Panc1 (cell line): ENCODE data around the gene DGCR8. TPM values are rescaled to one million over a fixed set of nuclear protein-coding genes. Genes with fewer than 3 reads are reported as not detected.
A peak's percentile ranks its signal among the peaks of the same experiment; 100 is the strongest.

Experiments
- ATAC-seq: fragments of 200-7000 bp; cut with Tn5 transposase; 2 replicates; pipeline ENCODE4 v1.9.1; 2020; ENCODE audit warnings: mild to moderate bottlenecking, moderate library complexity
- BruUV-seq: library from RNA; stranded (reverse); fragments of 400-500 nt; replicated peaks from 2 replicates; lab custom pipeline; 2021; lab: Mats Ljungman, UMichigan
- CTCF ChIA-PET: fragments of 300-600 bp; sonication (Branson Sonifier 250); formaldehyde crosslinking; loops from one replicate; lab custom pipeline; 2022; ENCODE audit warnings: antibody characterized with exemption; lab: Charles Lee
- POLR2A ChIA-PET: fragments of 300-600 bp; sonication (Branson Sonifier 250); formaldehyde crosslinking; loops from one replicate; lab custom pipeline; 2022; ENCODE audit warnings: antibody characterized with exemption; lab: Charles Lee
- DNase-seq: peaks from one replicate; pipeline ENCODE4 v3.0.0-alpha.2; 2010; ENCODE audit warnings: low read depth, low spot score
- H3K27ac ChIP-seq: 2 replicates; pipeline ENCODE4 v1.5.1; 2011; ENCODE audit warnings: mild to moderate bottlenecking, low read length, inconsistent platforms
- H3K27me3 ChIP-seq: fragments of 200-500 bp; sonication (Bioruptor generic); 2 replicates; pipeline ENCODE4 v1.6.0; 2014; ENCODE audit warnings: low read length, inconsistent platforms; ENCODE audit not compliant: control insufficient read depth, insufficient read depth
- H3K36me3 ChIP-seq: fragments of 200-500 bp; sonication (Bioruptor generic); 2 replicates; pipeline ENCODE4 v1.5.1; 2014; ENCODE audit warnings: inconsistent platforms, mild to moderate bottlenecking, low read length, moderate library complexity; ENCODE audit not compliant: control insufficient read depth, insufficient read depth
- H3K4me1 ChIP-seq: 2 replicates; pipeline ENCODE4 v1.5.1; 2011; ENCODE audit warnings: inconsistent platforms, mild to moderate bottlenecking, low read length, moderate library complexity; ENCODE audit not compliant: control insufficient read depth, insufficient read depth
- H3K4me3 ChIP-seq, 2 experiments: 2 replicates each; pipeline ENCODE4 v1.5.1; 2011 to 2012; ENCODE audit warnings: low read depth in 2 of 2, low read length in 2 of 2, mild to moderate bottlenecking in 2 of 2, inconsistent platforms in 1 of 2, moderate library complexity in 1 of 2
- H3K9me3 ChIP-seq: fragments of 200-500 bp; sonication (Bioruptor generic); 2 replicates; pipeline ENCODE4 v1.5.1; 2014; ENCODE audit warnings: low read depth, mild to moderate bottlenecking, inconsistent platforms, low read length, moderate library complexity; ENCODE audit not compliant: control insufficient read depth, insufficient read depth
- CTCF ChIP-seq: fragments of 450-650 bp; IDR thresholded peaks from 2 replicates; pipeline ENCODE4 v1.5.1; 2017; ENCODE audit warnings: mild to moderate bottlenecking
- POLR2AphosphoS5 ChIP-seq: IDR thresholded peaks from 2 replicates; pipeline ENCODE4 v1.6.1; 2012; ENCODE audit warnings: mild to moderate bottlenecking, low read depth, low read length, moderate library complexity
- REST ChIP-seq, 2 experiments: IDR thresholded peaks; 2 replicates each; pipeline ENCODE4 v1.6.1; 2011 to 2012; ENCODE audit warnings: low read depth in 2 of 2, control low read depth in 1 of 2, low read length in 1 of 2, mild to moderate bottlenecking in 1 of 2, moderate library complexity in 1 of 2; ENCODE audit not compliant: insufficient read depth in 1 of 2
- SIN3A ChIP-seq: IDR thresholded peaks from 2 replicates; pipeline ENCODE4 v1.6.1; 2012; ENCODE audit warnings: low read depth, mild to moderate bottlenecking, low read length, moderate library complexity, borderline replicate concordance; ENCODE audit not compliant: insufficient read depth
- TCF7L2 ChIP-seq: IDR thresholded peaks from 2 replicates; pipeline ENCODE4 v1.6.1; 2011; ENCODE audit warnings: mild to moderate bottlenecking, low read depth, low read length, inconsistent platforms
- in situ Hi-C: cut with HindIII; loops from 2 replicates; pipeline ENCODE4 v1.10.0; 2016; ENCODE audit warnings: low sequenced_read_pairs, low pct_unique_long_range_greater_than_20kb
- intact Hi-C: fragments of 100-400 bp; cut with micrococcal nuclease; formaldehyde crosslinking; loops from one replicate; pipeline ENCODE4 v1.10.0; 2022; ENCODE audit not compliant: unreplicated experiment
- total RNA-seq: library from RNA; stranded (reverse); gene quantifications from one replicate; pipeline ENCODE4 v1.2.1, GENCODE V29; 2021; ENCODE audit not compliant: unreplicated experiment

Gene DGCR8
- total RNA-seq, 1 experiment from 2014 or later = 35.0 TPM

GRCh38 chr22:20128619-20128901 lies 48.5 kb downstream of the DGCR8 start:
- Histone ChIP-seq H3K4me1 (no peaks in the 10 kb centered on the region; the same call in 1 of the 2 replicates), H3K4me3 (no peak overlapping the region), H3K9me3 (no peaks in the 10 kb centered on the region), H3K27ac (no peak overlapping the region), H3K27me3 (no peaks in the 10 kb centered on the region), H3K36me3 (peaks cover 2% of the 10 kb centered on the region; the same call in 1 of the 2 replicates)
- no peak for DNase-seq
- CTCF ChIA-PET = no interaction called here
- intact Hi-C loops = no loop called here
- POLR2A ChIA-PET = no interaction called here
- no peak for TF ChIP-seq REST (IDR thresholded peaks at IDR 0.05; ENCODE audit: insufficient read depth in 1 of 2, low read depth in 2 of 2, low read length in 1 of 2)
- no peak for TF ChIP-seq CTCF
- TF ChIP-seq POLR2AphosphoS5 = no peak
- no peak for TF ChIP-seq SIN3A
- TF ChIP-seq TCF7L2 = no peak
- no TSS peak for BruUV-seq
- no peak for ATAC-seq
- in situ Hi-C loops = no loop called here

GRCh38 chr22:20128902-20129746 lies 49.1 kb downstream of the DGCR8 start:
- peak; percentile 7; the same call in 1 of the 2 replicates for ATAC-seq
- no peaks in the 10 kb centered on the region for H3K9me3 ChIP-seq
- H3K27ac ChIP-seq = no peak overlapping the region
- TF ChIP-seq SIN3A (no peak), TCF7L2 (no peak), CTCF (no peak; the same call in 1 of the 2 replicates), REST (IDR thresholded peaks at IDR 0.05; ENCODE audit: insufficient read depth in 1 of 2, low read depth in 2 of 2, low read length in 1 of 2) (no peak)
- H3K4me3 ChIP-seq = no peak overlapping the region
- in situ Hi-C loops (no loop called here), intact Hi-C loops (no loop called here)
- no peak for DNase-seq
- POLR2A ChIA-PET = no interaction called here
- peaks cover 2% of the 10 kb centered on the region; the same call in 1 of the 2 replicates for H3K36me3 ChIP-seq
- no peaks in the 10 kb centered on the region; the same call in 1 of the 2 replicates for H3K4me1 ChIP-seq
- no peaks in the 10 kb centered on the region for H3K27me3 ChIP-seq
- CTCF ChIA-PET = no interaction called here
- BruUV-seq = no TSS peak
